Measurements from ENCODE around the gene COL23A1.

GRCh38 chr5:178234121-178234749, 356.0 kb downstream of the COL23A1 start:
- TF ChIP-seq FOXP2 (optimal IDR thresholded peaks at IDR 0.05; ENCODE audit: control extremely low read depth, extremely low read length, insufficient read depth) (no peak), POLR2AphosphoS5 (IDR thresholded peaks at IDR 0.05; ENCODE audit: borderline replicate concordance, low read depth, low read length) (no peak)

All from SK-N-MC (cell line).